T-helper 2 cell treated with Interferon-gamma antibody and Interleukin-4, amounts not matched to agents 100 ng/mL and 5 ng/mL, for 36 hours (primary cell): ENCODE results near the gene CPED1. TPM values are rescaled to one million over a fixed set of nuclear protein-coding genes. Genes with fewer than 3 reads are reported as not detected.
"Not testable (repeated sequence)": the region's sequence is repeated elsewhere in the genome, so short reads cannot be mapped to it uniquely, and the experiment has no call there.

Experiments used
- intact Hi-C: fragments of 100-400 bp; cut with micrococcal nuclease; formaldehyde crosslinking; loops from one replicate; pipeline ENCODE4 v1.15.1; 2023
- total RNA-seq: library from RNA; stranded (reverse); gene quantifications from 2 replicates; pipeline ENCODE4 v1.2.3, GENCODE V29; 2022

Gene CPED1
- total RNA-seq, 1 donor from 2014 or later, result not detected

DNA sequence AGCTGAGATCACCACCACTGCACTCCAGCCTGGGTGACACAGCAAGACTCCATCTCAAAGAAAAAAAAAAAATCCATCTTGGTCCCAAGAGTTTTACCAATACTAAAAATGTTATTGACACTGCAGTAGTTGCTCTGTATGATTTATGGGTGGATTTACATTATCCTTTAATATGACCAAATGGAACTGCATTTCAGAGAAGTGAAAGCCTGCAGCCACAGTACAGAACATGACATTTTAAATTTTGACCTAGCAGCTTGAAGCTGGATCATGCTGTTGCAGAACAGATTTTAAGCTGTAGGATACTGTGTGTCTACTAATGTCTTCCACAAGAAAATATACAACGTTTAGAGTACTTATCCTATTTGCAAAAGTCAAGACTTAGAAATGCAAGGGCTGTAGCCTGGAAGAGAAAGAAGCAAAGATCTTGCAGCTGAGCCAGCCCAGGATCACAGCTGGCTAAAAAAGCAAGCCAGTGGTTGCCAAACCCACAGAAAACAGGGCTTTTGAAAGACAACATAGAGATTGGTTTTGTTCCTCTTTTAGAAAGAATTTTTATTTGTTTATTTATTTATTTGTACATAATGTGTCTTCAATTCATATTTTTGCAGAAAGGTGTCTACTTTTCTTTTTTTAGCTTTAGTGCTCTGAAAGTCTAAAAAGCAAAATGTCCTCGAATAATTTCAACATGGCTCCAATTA is 285.1 kb downstream of the CPED1 start:
- intact Hi-C loops, result no loop called here

DNA sequence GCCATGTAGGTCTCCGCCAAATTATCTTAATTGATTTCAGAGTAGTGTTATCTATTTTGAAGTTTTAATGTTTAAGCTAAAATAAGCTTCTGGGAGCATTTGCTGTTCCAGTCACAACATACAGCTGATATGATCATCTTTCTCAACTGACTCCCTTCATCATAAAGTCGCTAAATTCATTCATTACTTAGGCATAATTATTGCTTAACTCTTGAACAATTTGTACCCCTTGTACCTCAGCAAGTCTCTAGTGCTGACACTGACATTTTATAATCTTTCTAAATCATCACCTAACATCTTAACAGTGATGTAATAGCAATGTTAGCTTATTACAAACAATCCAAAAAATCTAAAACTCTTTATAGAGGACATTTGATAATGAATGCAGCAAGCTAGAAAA is 286.0 kb downstream of the CPED1 start:
- intact Hi-C loops, result no loop called here

GRCh38 chr7:121275204-121275603 is 286.7 kb downstream of the CPED1 start:
- intact Hi-C loops, result no loop called here

DNA sequence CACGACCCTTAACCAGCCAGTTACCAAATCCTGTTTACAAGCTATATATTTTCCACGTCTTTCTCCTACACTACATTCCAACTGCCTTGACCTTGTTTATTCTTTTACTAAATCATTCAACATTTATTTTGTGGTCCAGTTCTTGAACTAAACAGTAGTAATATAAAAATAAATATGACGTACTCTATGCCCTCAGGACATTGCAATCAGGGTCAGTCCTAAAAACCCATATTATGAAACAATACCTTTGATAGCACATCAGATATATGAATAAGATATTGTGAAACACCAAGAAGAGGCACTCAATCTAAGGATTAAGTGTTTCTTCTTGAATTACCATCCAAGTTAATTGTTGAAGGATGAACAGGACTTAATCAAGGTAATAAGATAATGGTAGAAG is 287.8 kb downstream of the CPED1 start:
- intact Hi-C loops, result no loop called here

- intact Hi-C loops, result loop anchor here (1.0 kb wide), 1 partner anchor 267 kb away; no protein-coding TSS in a partner anchor
Measured at GRCh38 chr7:121278120-121279021, 289.9 kb downstream of the CPED1 start.

DNA sequence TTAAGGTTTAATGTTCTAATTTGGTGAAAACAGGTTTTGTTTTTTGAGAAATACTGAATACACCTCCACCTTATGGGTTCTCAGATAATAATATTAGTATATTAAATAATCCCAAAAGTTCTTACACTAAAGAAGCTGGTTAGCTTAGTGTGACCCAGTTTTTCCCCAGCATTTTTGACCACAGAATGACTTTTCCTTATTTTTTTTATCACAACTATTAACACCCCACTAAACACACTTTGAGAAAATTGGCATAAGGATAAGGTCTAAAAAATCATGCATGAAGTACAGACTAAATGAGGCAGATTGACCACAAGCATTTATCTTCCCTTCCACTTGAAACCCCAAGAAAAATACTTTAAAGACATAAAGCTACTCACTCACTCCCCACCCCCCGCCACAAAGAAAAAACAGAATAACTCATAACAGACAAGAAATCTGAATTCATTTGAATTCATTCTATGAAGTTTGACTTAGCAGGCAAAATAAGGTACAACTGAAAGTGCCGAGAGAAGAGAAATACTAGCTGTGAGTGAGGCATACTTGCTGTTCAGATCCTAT is 290.6 kb downstream of the CPED1 start:
- intact Hi-C loops, result no loop called here

GRCh38 chr7:121279822-121280221 is 291.3 kb downstream of the CPED1 start:
- intact Hi-C loops, result no loop called here

- intact Hi-C loops, result no loop called here
Measured at GRCh38 chr7:121280656-121281055, 292.1 kb downstream of the CPED1 start.

DNA sequence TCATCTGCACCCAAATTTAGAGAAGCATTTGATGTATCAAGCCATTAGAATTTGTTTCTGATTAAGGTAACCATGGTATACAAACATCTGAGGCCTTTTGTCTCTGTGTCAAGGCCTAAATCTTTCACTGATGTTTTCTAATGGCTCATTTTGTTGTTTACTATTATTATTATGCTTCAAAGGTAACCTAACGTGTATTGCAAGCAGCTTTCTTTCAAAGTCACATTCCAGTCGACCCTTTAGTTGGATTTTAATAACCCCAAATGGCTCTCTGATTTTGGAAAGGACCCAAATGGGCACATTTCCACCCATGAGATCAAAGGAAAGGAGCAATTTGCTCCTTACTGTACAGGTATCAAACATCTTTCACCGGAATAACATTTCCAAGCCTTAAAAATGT is 293.6 kb downstream of the CPED1 start:
- intact Hi-C loops, result no loop called here

- intact Hi-C loops, result no loop called here
Measured at GRCh38 chr7:121285066-121285667, 296.7 kb downstream of the CPED1 start.

- intact Hi-C loops, result no loop called here
Measured at GRCh38 chr7:121286186-121286585, 297.7 kb downstream of the CPED1 start.

- intact Hi-C loops, result no loop called here
Measured at GRCh38 chr7:121286742-121287734, 298.5 kb downstream of the CPED1 start.

DNA sequence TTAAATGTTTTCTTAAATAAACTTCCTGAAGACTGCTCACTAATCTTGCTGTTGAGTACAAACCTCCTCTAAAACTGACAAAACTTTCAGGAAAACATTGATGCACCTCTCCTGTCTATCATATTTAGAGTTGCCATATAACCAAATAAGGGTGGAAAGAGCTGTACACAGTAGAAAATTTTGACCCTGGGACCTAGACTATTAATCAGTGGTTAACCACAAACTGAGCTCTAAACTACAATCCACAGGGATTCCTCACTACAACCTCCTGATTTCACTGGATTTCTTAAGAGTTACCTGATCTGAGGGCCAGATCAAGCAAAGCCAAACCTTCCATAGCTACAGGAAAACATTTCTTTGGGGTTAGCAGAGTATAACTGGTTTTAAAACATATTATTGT is 300.4 kb downstream of the CPED1 start:
- intact Hi-C loops, result no loop called here

DNA sequence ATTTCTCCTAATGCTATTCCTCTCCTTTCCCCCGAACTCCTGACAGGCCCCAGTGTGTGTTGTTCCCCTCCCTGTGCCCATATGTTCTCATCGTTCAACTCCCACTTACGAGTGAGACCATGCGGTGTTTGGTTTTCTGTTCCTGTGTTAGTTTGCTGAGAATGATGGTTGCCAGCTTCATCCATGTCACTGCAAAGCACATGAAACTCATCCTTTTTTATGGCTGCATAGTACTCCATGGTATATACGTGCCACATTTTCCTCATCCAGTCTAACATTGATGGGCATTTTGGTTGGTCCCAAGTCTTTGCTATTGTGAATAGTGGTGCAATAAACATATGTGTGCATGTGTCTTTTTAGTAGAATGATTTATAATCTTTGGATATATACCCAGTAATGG is 301.4 kb downstream of the CPED1 start:
- intact Hi-C loops, result not testable (repeated sequence)

DNA sequence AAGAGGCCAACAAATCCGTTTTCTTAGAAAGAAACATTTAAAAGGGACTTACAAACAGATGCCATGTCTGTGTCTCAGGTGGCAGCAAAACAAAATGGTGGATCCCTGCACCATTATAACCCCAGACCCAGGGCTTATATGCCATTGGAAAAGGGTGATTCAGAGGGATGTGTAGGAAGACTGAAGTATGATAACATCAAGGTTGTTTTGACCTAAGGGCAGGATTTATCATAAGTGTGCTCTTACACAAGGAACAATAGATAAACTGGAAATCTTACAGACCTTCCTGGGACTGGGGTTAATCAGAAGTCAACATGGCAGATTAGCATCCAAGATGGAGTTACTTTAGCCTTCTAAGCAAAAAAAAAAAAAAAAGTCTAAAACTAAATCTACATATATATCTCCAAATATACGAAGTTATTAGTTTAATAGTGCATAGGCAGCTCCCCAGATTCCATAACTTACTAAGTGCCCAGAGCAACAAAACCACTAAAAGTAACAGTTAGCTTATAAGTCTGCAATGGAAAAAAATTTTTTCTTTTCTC is 306.0 kb downstream of the CPED1 start:
- intact Hi-C loops, result no loop called here

DNA sequence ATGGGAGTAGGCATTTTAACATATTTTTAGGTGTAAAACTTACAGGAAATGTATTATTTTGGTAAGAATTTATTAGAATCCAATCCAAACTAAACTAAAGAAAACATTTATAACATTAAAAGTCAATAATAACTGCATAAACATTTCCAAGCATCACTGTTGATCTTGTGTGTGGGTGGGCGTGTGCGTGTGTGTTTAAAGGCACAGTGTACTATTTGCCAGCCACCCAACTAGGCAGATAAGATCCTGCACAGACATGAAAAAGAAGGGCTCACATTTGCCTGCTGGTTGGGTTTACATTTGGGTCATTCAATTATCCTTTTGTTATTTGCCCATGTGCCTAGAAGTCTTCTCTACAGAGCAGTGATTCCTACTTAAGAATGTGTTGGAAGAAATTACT is 309.3 kb downstream of the CPED1 start:
- intact Hi-C loops, result no loop called here

GRCh38 chr7:121298831-121299239 is 310.3 kb downstream of the CPED1 start:
- intact Hi-C loops, result no loop called here

DNA sequence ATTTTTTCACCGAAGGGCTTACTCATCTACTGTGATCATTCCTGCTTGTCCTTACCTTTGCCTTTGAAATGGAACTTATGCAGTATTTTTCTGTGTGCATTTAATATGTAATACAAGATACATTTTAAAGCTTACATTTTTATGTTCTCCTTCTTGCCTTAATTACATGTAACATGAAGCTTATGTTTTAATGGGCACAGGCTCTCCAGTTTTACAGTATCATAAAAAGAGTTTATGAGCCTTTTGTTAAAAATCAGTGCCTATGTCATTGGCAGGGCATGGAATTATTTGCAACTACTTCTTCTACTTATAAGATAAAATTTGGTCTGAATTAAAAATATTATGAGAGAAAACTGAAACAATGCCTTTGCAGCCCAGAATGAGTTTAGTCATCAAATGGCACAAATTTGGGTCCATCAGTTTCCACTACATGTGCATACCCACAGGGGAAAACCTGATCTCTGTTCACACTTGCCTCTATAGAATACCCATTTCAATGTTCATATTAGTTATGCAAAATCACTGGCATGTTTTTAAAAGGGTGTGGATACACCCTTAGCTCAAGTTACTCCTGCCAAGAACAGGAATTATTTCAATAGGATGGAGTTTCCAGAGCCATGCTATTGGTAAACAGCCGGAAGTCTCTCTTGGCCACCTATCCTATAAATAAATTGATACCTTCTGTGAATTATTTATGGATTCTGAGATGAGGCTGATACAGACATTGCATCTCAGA is 312.3 kb downstream of the CPED1 start:
- intact Hi-C loops, result no loop called here

GRCh38 chr7:121301446-121302213 is 313.1 kb downstream of the CPED1 start:
- intact Hi-C loops, result no loop called here
